Measurements from ENCODE around the gene PKP4. TPM values are rescaled to one million over a fixed set of nuclear protein-coding genes. Genes with fewer than 3 reads are reported as not detected.

PKP4 gene
- total RNA-seq, 1 experiment from 2014 or later, result 67.7 TPM

GRCh38 chr2:158667586-158667985 lies 210.8 kb downstream of the PKP4 start:
- no peak for DNase-seq (ENCODE audit: low spot score)
- H3K4me3 ChIP-seq (ENCODE audit: low read depth, low read length, poor library complexity, severe bottlenecking), result no peak overlapping the region
- peaks cover 11% of the 10 kb centered on the region for H3K36me3 ChIP-seq (ENCODE audit: insufficient read depth, low read length, poor library complexity, severe bottlenecking)
- H3K27me3 ChIP-seq (replicated peaks; ENCODE audit: insufficient read depth, low read depth, low read length, poor library complexity), result no peaks in the 10 kb centered on the region
- ChIA-PET POLR2A (ENCODE audit: low non-redundant PET) (no interaction called here), CTCF (interaction anchor here (0.5 kb wide), 1 partner anchor 29 kb away, joined by 4 read pairs; no protein-coding TSS in a partner anchor)
- H3K9me3 ChIP-seq (ENCODE audit: low read depth, low read length, poor library complexity, severe bottlenecking), result no peaks in the 10 kb centered on the region
- H3K27ac ChIP-seq (ENCODE audit: low read depth, low read length, poor library complexity, severe bottlenecking), result no peak overlapping the region
- TF ChIP-seq EZH2 (IDR thresholded peaks at IDR 0.05; ENCODE audit: borderline replicate concordance, low read depth, low read length, poor library complexity, severe bottlenecking) (no peak), CTCF (conservative IDR thresholded peaks at IDR 0.05; ENCODE audit: low read depth, low read length) (no peak)
- intact Hi-C loops (cut with micrococcal nuclease; ENCODE audit: unreplicated experiment), result no loop called here
- peaks cover 7% of the 10 kb centered on the region for H3K4me1 ChIP-seq (ENCODE audit: insufficient read depth, low read length, poor library complexity, severe bottlenecking)
- BruUV-seq (replicated peaks), result no TSS peak

GRCh38 chr2:158668001-158668765 lies 211.4 kb downstream of the PKP4 start:
- peaks cover 7% of the 10 kb centered on the region for H3K36me3 ChIP-seq (ENCODE audit: insufficient read depth, low read length, poor library complexity, severe bottlenecking)
- intact Hi-C loops (cut with micrococcal nuclease; ENCODE audit: unreplicated experiment), result no loop called here
- ChIA-PET CTCF (interaction anchor here (0.5 kb wide), 1 partner anchor 30 kb away, joined by 4 read pairs; no protein-coding TSS in a partner anchor), POLR2A (ENCODE audit: low non-redundant PET) (no interaction called here)
- H3K4me3 ChIP-seq (ENCODE audit: low read depth, low read length, poor library complexity, severe bottlenecking), result no peak overlapping the region
- peaks cover 7% of the 10 kb centered on the region for H3K4me1 ChIP-seq (ENCODE audit: insufficient read depth, low read length, poor library complexity, severe bottlenecking)
- DNase-seq (ENCODE audit: low spot score), result no peak
- no peaks in the 10 kb centered on the region for H3K9me3 ChIP-seq (ENCODE audit: low read depth, low read length, poor library complexity, severe bottlenecking)
- TF ChIP-seq EZH2 (IDR thresholded peaks at IDR 0.05; ENCODE audit: borderline replicate concordance, low read depth, low read length, poor library complexity, severe bottlenecking), result no peak
- H3K27ac ChIP-seq (ENCODE audit: low read depth, low read length, poor library complexity, severe bottlenecking), result no peak overlapping the region
- no peaks in the 10 kb centered on the region for H3K27me3 ChIP-seq (replicated peaks; ENCODE audit: insufficient read depth, low read depth, low read length, poor library complexity)
- TSS peak; percentile 20 for BruUV-seq (replicated peaks)

GRCh38 chr2:158670292-158670691 lies 213.5 kb downstream of the PKP4 start:
- intact Hi-C loops (cut with micrococcal nuclease; ENCODE audit: unreplicated experiment), result no loop called here
- ChIA-PET POLR2A (ENCODE audit: low non-redundant PET) (no interaction called here), CTCF (no interaction called here)
- H3K36me3 ChIP-seq (ENCODE audit: insufficient read depth, low read length, poor library complexity, severe bottlenecking), result peaks cover 15% of the 10 kb centered on the region
- H3K4me1 ChIP-seq (ENCODE audit: insufficient read depth, low read length, poor library complexity, severe bottlenecking), result peaks cover 6% of the 10 kb centered on the region
- no peak overlapping the region for H3K27ac ChIP-seq (ENCODE audit: low read depth, low read length, poor library complexity, severe bottlenecking)
- no peak for DNase-seq (ENCODE audit: low spot score)
- no peak overlapping the region for H3K4me3 ChIP-seq (ENCODE audit: low read depth, low read length, poor library complexity, severe bottlenecking)
- H3K9me3 ChIP-seq (ENCODE audit: low read depth, low read length, poor library complexity, severe bottlenecking), result no peaks in the 10 kb centered on the region
- no peak for TF ChIP-seq CTCF (conservative IDR thresholded peaks at IDR 0.05; ENCODE audit: low read depth, low read length)
- no peak for TF ChIP-seq EZH2 (IDR thresholded peaks at IDR 0.05; ENCODE audit: borderline replicate concordance, low read depth, low read length, poor library complexity, severe bottlenecking)
- no peaks in the 10 kb centered on the region for H3K27me3 ChIP-seq (replicated peaks; ENCODE audit: insufficient read depth, low read depth, low read length, poor library complexity)
- BruUV-seq (replicated peaks), result no TSS peak

All from A673 (cell line).